OCI-LY3 (cell line): Measurements from ENCODE around the gene TECPR2.

Experiments
- CTCF ChIP-seq: fragments of 200-600, 300-600 bp; sonication (generic); IDR thresholded peaks from 2 replicates; pipeline ENCODE4 v1.5.1; 2014; ENCODE audit warnings: antibody characterized with exemption, low read length, low read depth
- EZH2phosphoT487 ChIP-seq: fragments of 200-600 bp; shearing (Covaris generic); IDR thresholded peaks from 2 replicates; pipeline ENCODE4 v1.6.1; 2018; ENCODE audit warnings: antibody characterized with exemption, mixed run types, low read depth

GRCh38 chr14:102333390-102333789 is 29.4 kb upstream of the TECPR2 start:
- TF ChIP-seq CTCF: no peak
- TF ChIP-seq EZH2phosphoT487: no peak
